ENCODE data around the gene COL13A1.

The COL13A1 gene

DNA sequence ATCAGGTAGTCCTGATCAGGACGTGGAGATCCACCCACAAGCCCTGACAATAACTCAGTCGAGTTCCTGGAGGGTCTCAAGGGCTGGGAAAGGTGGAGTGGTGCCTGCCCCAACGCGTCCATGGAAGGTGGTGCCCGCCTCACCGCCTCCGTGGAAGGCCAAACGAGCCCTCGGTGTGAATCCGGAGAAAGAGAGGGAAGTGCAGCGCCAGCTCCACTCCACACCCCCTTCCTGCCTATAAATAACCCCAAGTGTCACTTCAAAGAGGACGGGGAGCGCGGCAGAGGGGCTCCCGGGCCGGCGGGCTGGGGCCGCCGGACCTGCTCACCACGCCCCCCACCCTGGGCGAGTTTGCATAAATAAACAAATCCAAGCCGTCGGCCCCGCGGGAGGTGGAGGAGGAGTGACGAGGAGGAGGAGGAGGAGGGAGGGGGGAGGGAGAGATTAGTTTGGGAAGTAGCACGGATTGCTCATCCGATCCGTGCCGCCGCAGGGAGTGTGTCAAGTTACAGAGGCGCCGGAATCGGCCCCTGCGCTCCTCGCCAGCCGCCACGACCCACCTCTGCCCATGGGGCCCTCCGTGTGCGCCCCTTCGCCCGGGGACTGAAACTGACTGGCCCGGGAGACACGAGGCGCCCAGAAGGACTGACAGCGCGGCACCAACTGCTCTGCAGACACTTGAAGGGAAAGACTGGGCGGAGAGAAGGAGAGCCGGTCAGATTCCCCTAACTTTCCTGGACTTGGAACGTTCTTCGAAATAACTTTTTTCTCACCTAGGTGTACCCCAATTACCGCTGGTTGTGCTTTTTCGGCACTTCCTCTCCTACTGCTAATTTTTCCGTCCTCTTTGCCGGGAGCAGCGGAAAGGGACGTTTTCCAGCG is at the start of gene COL13A1:
TSS of gene COL13A1 (plus strand) at position 473 of the 882 bp plus-strand sequence. CDS start 518 bp downstream, outside the sequence.
- no peak for DNase-seq (ENCODE audit: low read depth)

GRCh38 chr10:69752479-69752878 is 49.2 kb upstream of the COL13A1 start:
- no peak for DNase-seq (ENCODE audit: low read depth)

DNA sequence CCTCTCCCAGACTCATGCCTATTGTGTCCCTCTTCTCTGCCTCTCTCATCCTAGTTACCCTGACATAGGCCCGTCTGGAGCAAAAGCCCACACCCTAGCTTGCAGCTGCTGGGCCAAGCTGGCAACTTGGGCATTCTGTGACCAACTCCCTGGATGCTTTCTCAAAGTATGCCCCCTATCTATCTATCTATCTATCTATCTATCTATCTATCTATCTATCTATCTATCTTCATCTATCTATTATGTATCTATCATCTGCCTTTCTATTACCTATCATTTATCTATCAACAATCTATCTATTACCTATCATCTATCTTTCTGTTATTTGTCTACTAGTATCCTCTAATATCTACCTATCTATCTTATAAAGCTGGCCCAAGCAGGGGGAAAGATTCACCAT is 45.4 kb upstream of the COL13A1 start:
- no peak for DNase-seq (ENCODE audit: low read depth)

DNA sequence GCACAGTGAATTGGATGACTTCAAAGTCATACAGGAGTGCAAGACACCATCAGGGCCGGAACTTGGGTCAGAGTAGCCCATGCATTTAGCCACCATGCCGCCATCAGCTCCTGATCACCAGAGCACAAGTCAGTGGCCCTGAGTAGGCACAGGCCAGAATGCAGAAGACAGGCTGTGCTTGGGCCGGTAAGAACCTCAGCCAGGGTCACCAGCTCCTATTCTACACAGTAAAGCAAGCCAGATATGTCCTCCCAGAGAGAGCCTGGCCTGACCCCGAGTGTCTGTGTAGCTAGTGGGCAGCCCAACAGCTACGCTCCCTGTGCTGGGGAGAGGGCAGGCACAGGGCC is 44.5 kb upstream of the COL13A1 start:
- no peak for DNase-seq (ENCODE audit: low read depth)

DNA sequence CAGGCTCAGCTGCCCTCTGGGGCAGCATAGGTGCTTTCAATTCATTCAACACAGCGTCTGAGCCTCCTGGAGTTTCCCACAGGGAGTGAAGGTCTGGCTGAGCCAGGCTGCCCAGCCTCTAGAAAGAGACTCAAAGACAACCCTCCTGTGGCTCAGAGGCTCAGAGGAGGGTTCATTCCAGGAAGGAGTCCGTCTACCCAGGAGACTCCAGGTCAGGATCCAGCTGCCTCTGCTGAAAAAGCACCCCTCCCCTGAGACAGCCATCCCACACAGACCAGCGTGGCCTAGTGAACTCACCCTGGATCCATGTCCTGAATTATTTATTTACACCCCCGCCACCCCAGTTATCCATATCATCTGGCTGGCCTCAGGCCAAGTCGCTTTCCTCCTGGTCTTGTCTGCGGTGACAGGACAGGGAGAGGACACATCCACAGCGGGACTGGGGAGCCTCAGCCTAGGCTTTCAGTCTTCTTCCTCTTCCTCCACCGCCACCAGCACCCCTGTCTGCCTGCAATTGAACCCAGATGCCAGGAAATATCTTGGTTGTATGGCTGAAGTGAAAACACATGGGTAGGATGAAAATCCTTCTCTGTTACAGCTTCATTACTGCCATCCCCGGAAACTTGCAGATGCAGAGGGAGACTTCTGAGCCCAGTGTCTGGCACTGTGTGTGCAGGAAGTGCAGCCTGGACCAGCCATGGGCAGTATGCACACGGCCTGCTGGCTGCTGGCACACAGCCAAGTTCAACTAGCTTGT is 44.0 kb upstream of the COL13A1 start:
- no peak for DNase-seq (ENCODE audit: low read depth)

DNA sequence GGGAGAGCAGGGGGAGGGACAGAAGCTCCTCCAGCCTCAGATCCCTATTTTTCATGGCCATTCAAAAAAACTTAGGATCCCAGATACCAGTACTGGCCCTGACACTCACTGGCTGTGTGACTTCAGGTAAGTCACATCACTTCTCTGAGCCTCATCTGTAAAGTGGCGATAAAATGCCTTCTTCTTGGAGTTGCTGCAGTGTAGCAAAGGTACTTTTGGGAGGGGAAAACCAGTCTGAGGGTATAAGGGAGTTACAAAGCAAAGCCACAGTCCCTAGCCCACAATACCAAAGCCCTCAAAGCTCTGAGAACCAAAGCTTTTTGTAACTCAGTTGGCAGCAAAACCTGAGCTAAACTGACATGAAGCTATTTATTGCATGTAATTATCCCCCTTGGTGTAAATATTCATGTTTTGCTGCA is 43.4 kb upstream of the COL13A1 start:
- DNase-seq (ENCODE audit: low read depth), result no peak

- no peak for DNase-seq (ENCODE audit: low read depth)
Observed at GRCh38 chr10:69759641-69760040, 42.1 kb upstream of the COL13A1 start.

DNA sequence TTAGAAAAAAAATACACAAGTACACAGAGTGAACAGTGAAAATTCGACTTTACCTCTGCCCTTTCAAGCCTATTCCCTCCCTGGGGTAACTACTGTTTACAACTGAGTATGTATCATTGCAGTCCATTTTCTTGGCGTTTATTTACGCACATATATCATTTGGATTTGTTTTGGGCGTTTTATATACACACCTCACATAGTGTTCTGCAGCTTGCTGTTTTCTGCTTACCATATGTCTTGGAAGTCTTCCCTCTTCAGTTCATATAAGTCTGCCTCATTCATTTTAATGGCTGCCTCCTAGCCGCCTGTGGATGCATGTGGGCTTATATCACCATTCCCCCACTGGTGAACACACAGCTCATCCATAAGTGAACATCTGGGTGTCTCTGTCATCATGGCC is 41.6 kb upstream of the COL13A1 start:
- DNase-seq (ENCODE audit: low read depth), result no peak

DNA sequence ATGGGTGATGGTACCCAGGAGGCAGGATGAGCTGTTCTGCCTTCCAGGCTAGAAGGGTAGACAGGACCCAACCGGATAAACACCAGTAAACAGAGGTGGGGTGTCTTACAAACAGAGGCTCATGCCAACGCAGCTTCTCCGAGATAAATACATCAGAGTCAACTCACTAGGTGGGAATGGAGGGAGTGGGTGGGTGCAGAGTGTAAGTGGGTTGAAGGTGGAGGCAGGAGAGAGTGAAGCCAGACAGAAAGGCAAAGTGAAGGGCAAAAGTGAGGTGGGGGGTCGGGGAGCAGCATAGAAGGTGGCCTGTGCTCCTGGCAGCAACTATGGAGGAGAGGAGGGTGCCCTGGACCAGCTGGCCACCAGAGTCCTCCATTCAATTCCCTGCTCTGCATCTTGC is 40.4 kb upstream of the COL13A1 start:
- no peak for DNase-seq (ENCODE audit: low read depth)

DNA sequence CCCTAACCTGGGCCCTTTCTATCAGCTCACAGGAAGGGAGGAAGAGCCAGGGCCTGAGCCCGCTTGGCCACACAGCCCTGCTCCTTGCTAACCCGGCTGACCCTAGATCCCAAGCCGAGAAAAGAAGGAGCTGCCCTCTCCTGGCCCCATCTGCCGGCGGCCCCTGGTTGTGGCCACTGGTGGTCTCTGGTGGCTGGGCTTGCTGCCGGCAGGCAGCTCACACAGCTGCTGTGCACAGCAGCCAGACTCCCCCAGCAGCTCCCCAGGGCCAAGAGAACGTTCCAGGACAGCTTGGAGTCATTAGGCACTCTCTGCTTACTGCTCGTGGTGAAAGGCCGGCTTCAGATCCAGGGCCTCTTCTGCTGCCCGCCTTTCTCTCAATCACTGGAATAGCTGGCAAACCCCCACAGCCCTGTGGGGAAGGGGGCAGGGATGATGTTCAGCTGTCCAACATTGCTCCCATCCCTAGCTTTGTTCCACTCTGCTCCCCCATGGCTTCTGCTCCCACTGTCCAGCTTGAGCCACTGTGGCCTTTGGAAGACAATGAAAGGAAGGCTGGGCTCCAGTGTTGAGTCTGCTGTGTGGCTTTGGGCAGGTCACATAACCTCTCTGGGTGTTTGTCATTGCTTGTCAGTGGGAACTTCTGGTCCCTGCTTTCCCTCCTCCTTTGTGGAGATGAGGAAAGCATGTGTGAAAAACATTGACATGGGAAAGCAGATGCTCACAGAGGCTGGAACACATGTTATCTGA is 35.4 kb upstream of the COL13A1 start:
- DNase-seq (ENCODE audit: low read depth), result no peak

DNA sequence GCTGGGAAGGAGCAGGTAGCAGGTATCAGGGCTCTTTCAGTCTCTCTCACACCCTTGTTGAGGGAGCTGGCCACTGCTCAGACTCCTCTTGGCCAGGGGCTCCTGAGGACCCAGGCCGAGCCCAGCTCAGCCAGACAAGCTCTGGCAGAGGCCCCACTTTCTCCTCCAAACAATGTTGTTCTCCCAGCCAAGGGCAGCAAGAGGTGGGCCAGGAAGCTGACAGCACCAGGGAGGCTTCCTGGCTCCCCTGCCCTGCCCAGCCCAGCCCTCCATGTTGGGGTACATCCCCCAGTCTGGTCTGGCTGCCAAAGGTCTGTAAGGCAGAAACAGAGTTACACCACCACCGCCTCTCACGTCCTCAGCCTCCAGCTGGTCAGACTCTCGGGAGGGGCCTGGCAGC is 33.9 kb upstream of the COL13A1 start:
- no peak for DNase-seq (ENCODE audit: low read depth)

DNA sequence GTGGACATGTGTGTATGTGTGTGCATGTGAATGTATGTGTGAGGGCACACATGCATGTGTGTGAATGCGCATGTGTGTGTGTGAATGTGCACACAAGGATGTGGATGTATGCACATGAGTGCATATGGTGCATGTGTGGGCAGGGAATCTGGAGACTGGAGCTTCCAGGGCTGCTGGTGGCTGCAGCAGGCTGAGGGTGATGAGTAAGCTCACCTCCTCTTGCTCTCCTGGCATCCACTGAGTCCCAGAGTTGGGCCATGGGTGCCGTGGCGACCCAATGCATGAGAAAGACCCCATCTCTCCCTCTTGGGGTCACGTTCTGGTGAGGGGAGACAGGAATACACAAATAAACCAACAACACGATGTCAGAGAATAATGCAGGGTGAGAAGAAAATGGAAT is 33.3 kb upstream of the COL13A1 start:
- DNase-seq (ENCODE audit: low read depth), result no peak

GRCh38 chr10:69769395-69769992 is 32.2 kb upstream of the COL13A1 start:
- DNase-seq (ENCODE audit: low read depth), result no peak

DNA sequence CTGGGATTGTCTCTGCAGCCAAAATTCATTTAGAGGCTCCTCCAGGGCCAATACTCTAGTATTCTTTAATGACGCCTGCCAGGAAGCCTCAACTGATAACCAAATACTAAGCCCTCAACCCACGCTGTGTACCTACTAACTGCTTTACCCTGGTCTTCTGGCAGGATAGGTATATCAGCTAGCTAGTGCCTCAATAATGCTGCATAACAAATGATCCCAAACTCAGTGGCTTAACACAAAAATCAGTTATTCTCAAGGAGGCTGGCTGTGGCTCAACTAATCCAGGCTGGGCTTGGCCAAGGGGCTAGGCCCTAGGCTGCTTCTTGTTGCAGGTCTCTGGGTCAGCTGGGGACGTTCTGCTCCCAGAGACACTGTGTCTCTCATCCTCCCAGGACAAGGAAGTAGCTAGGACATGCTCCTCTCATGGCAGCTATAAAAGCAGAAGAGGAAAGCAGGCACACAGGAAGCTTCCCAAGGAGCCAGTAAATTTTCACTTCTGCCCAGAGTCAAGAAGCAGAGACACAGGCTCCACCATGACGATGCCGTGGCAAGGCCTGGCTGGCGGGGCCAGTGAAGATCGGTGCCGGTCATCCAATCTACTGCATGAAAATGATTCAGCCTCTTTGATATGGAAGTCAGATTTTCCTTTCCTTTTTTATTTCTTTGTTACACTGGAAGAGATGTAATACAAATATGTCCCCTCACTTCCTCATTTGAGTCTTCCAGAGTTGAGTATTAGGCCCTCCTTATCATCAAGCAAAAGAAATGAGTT is 28.6 kb upstream of the COL13A1 start:
- DNase-seq (ENCODE audit: low read depth), result no peak

GRCh38 chr10:69774596-69774995 is 27.1 kb upstream of the COL13A1 start:
- DNase-seq (ENCODE audit: low read depth), result no peak

- DNase-seq (ENCODE audit: low read depth), result no peak
Observed at GRCh38 chr10:69780077-69780476, 21.6 kb upstream of the COL13A1 start.

DNA sequence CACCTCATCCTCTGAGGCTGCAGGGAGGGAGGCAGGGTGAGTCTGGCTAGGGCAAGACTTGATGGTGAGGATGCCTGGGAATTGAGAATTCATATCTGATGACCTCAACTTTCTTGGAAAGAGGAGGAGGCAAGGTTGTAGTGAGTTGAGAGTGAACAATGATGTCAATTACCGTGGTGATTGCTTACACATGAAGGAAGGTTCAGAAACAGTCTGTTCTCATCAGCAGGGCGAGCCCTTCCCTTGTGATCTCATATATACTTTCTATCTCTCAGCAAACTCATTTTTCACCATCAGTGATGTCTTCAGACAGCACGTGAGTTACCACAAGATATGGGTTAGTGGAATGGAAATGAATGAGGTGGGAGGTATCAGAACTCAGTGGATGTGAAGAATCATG is 20.1 kb upstream of the COL13A1 start:
- no peak for DNase-seq (ENCODE audit: low read depth)

DNA sequence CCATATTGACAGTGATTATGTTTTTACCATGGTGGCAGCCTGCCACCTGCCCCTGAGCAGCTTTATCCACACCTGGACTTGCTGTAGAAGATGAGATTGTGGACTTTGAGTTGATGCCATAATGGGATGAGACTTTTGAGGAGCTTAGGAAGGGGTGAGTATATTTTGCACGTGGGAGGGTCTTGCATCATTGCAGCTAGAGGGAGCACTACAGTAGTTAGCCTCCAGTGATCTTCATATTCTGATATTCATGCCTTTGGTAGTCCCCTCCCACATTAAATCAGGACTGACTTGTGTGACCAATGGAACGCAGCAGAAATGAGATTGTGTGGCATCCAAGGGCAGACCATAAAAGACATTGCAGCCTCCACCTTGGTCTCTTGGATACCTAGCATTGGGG is 18.2 kb upstream of the COL13A1 start:
- DNase-seq (ENCODE audit: low read depth), result no peak

- no peak for DNase-seq (ENCODE audit: low read depth)
Observed at GRCh38 chr10:69786791-69787190, 14.9 kb upstream of the COL13A1 start.

GRCh38 chr10:69787681-69788080 is 14.0 kb upstream of the COL13A1 start:
- no peak for DNase-seq (ENCODE audit: low read depth)

DNA sequence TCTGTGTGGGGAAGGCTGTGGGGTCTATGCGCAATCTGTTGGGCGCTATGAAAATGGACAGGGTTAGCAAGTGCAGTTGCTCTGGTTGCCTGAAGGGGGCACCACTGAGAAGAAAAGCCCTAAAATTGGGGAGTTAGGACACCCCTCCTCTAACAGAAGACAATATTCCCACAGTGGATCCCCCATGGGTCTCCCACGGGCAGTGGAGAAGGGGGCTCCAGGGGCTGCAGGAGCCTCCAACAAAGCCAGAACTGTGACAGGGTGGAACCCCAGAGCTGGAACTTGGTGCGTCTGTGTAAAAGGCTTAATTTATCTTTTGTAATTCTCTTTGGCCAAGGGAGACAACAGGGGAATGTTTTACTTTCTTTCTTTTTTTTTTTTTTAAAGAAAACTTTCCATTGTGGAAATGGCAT is 12.5 kb upstream of the COL13A1 start:
- no peak for DNase-seq (ENCODE audit: low read depth)

DNA sequence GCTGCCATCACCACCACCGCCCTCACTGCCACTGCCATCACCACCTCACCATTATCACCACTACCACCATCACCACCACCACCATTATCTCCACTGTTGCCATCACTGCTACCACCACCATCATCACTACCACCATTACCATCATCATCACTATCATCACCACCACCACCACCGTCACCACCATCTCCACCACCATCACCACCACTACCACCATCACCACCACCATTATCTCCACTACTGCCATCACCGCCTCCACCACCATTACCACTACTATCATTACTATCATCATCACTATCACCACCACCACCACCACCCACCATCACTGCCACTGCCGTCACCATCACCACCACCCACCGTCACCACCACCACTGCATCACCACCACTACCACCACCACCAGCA is 9.9 kb upstream of the COL13A1 start:
- no peak for DNase-seq (ENCODE audit: low read depth)

Measured in stimulated activated CD8-positive, alpha-beta memory T cell treated with anti-CD3 and anti-CD28 coated beads, Interleukin-12 subunit alpha, Interleukin-12 subunit beta, amount 100 ng/mL, for 4 hours (primary cell).